Activated CD8-positive, alpha-beta T cell treated with anti-CD3 and anti-CD28 coated beads, Interleukin-2, amount 10 ng/mL, durations not matched to agents 7 days and 5 days (primary cell): ENCODE measurements around the gene MYO1G. TPM values are rescaled to one million over a fixed set of nuclear protein-coding genes. Genes with fewer than 3 reads are reported as not detected.
A peak's percentile ranks its signal among the peaks of the same experiment; 100 is the strongest.

Experiments used
- ATAC-seq: fragments of 150-1000 bp; cut with Tn5 transposase; one replicate; pipeline ENCODE4 v1.10.0; 2021; ENCODE audit warnings: moderate library complexity
- CTCF ChIA-PET: fragments of 350-600 bp; sonication (Branson Sonifier 250); formaldehyde crosslinking; loops from one replicate; lab custom pipeline; 2021; ENCODE audit warnings: antibody characterized with exemption; lab: Charles Lee
- POLR2A ChIA-PET: fragments of 350-600 bp; sonication (Branson Sonifier 250); formaldehyde crosslinking; loops from one replicate; lab custom pipeline; 2021; ENCODE audit warnings: antibody characterized with exemption; lab: Charles Lee
- DNase-seq: peaks from one replicate; pipeline ENCODE4 v3.0.0-alpha.2; 2020
- H3K27ac Mint-ChIP-seq: one replicate; pipeline ENCODE4 v1.8.0; 2021; ENCODE audit warnings: mild to moderate bottlenecking, mixed read lengths
- H3K27me3 Mint-ChIP-seq: one replicate; pipeline ENCODE4 v1.8.0; 2021; ENCODE audit warnings: low read depth, mixed read lengths
- H3K36me3 Mint-ChIP-seq: one replicate; pipeline ENCODE4 v1.8.0; 2021; ENCODE audit warnings: low read depth, mixed read lengths
- H3K4me1 Mint-ChIP-seq: one replicate; pipeline ENCODE4 v1.8.0; 2021; ENCODE audit warnings: low read depth, mixed read lengths
- H3K4me3 Mint-ChIP-seq: one replicate; pipeline ENCODE4 v1.8.0; 2021; ENCODE audit warnings: mild to moderate bottlenecking, mixed read lengths
- H3K9me3 Mint-ChIP-seq: one replicate; pipeline ENCODE4 v1.8.0; 2022; ENCODE audit warnings: mixed read lengths; ENCODE audit not compliant: insufficient read depth
- total RNA-seq, 2 experiments: library from RNA; stranded (reverse); gene quantifications; one replicate each; pipeline ENCODE4 v1.2.3, GENCODE V29; 2021

Gene MYO1G
- total RNA-seq, 2 experiments from 2014 or later: 435 to 453 TPM

GRCh38 chr7:45017253-45017652 lies 38.4 kb upstream of the MYO1G start:
- no peak overlapping the region for H3K27ac Mint-ChIP-seq
- H3K4me1 Mint-ChIP-seq: peaks cover 23% of the 10 kb centered on the region
- POLR2A ChIA-PET: no interaction called here
- no peak for ATAC-seq
- H3K9me3 Mint-ChIP-seq: no peaks in the 10 kb centered on the region
- no peak overlapping the region for H3K4me3 Mint-ChIP-seq
- peaks cover 44% of the 10 kb centered on the region for H3K36me3 Mint-ChIP-seq
- no peaks in the 10 kb centered on the region for H3K27me3 Mint-ChIP-seq
- CTCF ChIA-PET: no interaction called here
- DNase-seq: no peak

- no peaks in the 10 kb centered on the region for H3K27me3 Mint-ChIP-seq
- no peak overlapping the region for H3K4me3 Mint-ChIP-seq
- DNase-seq (no peak), ATAC-seq (no peak)
- no peaks in the 10 kb centered on the region for H3K9me3 Mint-ChIP-seq
- H3K36me3 Mint-ChIP-seq: peaks cover 50% of the 10 kb centered on the region
- H3K27ac Mint-ChIP-seq: no peak overlapping the region
- peaks cover 14% of the 10 kb centered on the region for H3K4me1 Mint-ChIP-seq
- ChIA-PET POLR2A (interaction anchor here (0.6 to 1.2 kb wide), 6 partner anchors 12 to 88 kb away, joined by 3 to 5 read pairs (median 4); no protein-coding TSS in a partner anchor), CTCF (interaction anchor here (1.2 kb wide), 2 partner anchors 12 to 28 kb away, joined by 3 to 6 read pairs; no protein-coding TSS in a partner anchor)
Measured at GRCh38 chr7:45015313-45015712, 36.5 kb upstream of the MYO1G start.

- Mint-ChIP-seq H3K27me3 (no peaks in the 10 kb centered on the region), H3K4me3 (no peak overlapping the region), H3K9me3 (no peaks in the 10 kb centered on the region), H3K4me1 (peaks cover 26% of the 10 kb centered on the region), H3K27ac (no peak overlapping the region), H3K36me3 (peaks cover 57% of the 10 kb centered on the region)
- ATAC-seq: no peak
- no peak for DNase-seq
- POLR2A ChIA-PET: interaction anchor here (1.5 kb wide), 1 partner anchor 15 kb away, joined by 5 read pairs; no protein-coding TSS in a partner anchor
- CTCF ChIA-PET: interaction anchor here (0.8 to 1.5 kb wide), 2 partner anchors 12 to 156 kb away, joined by 3 to 5 read pairs; no protein-coding TSS in a partner anchor
Measured at GRCh38 chr7:45013465-45013967, 34.7 kb upstream of the MYO1G start.

DNA sequence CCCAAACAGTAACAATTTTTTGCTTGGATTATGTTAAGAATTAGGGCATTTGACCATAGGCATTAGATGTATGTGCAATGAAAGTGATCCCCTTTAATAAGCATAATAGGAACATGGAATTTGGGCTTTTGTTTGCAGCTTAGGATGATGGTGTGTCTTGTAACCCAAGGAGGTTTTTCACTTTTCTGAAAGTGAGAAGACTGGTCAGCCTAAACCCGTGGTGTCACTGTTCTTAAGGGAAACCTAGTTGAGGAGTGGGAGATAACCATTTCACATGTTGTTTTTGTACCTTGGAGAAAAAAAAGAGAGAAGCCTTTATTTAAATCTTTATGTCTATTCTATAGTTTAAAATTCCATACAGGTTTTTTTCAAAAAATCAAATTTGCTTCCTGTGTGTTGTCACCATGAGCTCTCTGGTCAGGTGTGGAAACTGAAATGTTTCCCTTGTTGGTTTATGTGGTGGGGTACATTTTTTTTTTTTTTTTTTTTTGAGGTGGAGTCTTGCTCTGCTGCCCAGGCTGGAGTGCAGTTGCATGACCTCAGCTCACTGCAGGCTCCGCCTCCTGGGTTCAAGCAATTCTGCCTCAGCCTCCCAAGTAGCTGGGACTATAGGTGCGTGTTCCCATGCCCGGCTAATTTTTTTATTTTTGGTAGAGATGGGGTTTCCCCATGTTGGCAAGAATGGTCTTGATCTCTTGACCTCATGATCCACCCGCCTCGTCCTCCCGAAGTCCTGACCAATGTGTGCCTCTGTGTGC lies 28.9 kb upstream of the MYO1G start:
- peak overlapping the region; percentile 79 for H3K27ac Mint-ChIP-seq
- CTCF ChIA-PET: interaction anchor here (0.7 to 1.4 kb wide), 5 partner anchors 8 to 65 kb away, joined by 3 to 5 read pairs (median 3); no protein-coding TSS in a partner anchor
- peak overlapping the region; percentile 27 for H3K4me3 Mint-ChIP-seq

GRCh38 chr7:45007106-45007505 lies 28.3 kb upstream of the MYO1G start:
- H3K36me3 Mint-ChIP-seq: peaks cover 50% of the 10 kb centered on the region
- no peak for ATAC-seq
- H3K27ac Mint-ChIP-seq: peak overlapping the region; percentile 2
- ChIA-PET CTCF (interaction anchor here (1.0 to 1.4 kb wide), 3 partner anchors 23 to 34 kb away, joined by 3 to 5 read pairs (median 3); no protein-coding TSS in a partner anchor), POLR2A (interaction anchor here (0.6 to 2.1 kb wide), 4 partner anchors 12 to 34 kb away, joined by 3 to 6 read pairs (median 4); no protein-coding TSS in a partner anchor)
- H3K4me3 Mint-ChIP-seq: no peak overlapping the region
- no peak for DNase-seq
- H3K9me3 Mint-ChIP-seq: no peaks in the 10 kb centered on the region
- H3K4me1 Mint-ChIP-seq: peaks cover 60% of the 10 kb centered on the region
- no peaks in the 10 kb centered on the region for H3K27me3 Mint-ChIP-seq

More for the DNA sequence above, 28.9 kb upstream of the MYO1G start:
- Mint-ChIP-seq H3K9me3 (no peaks in the 10 kb centered on the region), H3K36me3 (peaks cover 50% of the 10 kb centered on the region), H3K4me1 (peaks cover 56% of the 10 kb centered on the region), H3K27me3 (no peaks in the 10 kb centered on the region)
- DNase-seq (peak; percentile 53), ATAC-seq (peak; percentile 63)
- POLR2A ChIA-PET: interaction anchor here (0.6 to 2.1 kb wide), 4 partner anchors 12 to 35 kb away, joined by 3 to 6 read pairs (median 4); no protein-coding TSS in a partner anchor

DNA sequence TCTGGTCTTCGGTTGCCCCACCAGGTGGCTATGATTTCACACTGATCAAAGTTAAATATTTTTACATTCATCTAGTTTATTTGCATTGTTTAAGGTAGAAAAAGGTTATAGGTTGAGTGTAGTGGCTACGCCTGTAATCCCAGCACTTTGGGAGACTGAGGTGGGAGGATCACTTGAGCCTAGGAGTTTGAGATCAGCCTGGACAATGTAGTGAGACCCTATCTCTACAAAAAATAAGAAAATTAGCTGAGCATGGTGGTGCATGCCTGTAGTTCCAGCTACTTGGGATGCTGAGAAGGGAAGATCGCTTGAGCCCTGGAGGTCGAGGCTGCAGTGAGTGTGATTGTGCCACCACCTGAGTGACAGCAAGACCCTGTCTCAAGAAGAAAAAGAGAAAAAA lies 25.0 kb upstream of the MYO1G start:
- H3K27ac Mint-ChIP-seq: no peak overlapping the region
- ATAC-seq (no peak), DNase-seq (no peak)
- H3K27me3 Mint-ChIP-seq: no peaks in the 10 kb centered on the region
- H3K4me3 Mint-ChIP-seq: no peak overlapping the region
- peaks cover 40% of the 10 kb centered on the region for H3K36me3 Mint-ChIP-seq
- CTCF ChIA-PET: interaction anchor here (6.4 to 9.1 kb wide), 2 partner anchors 24 to 30 kb away, joined by 42 to 111 read pairs; partner anchors contain the start of gene MYO1G
- peaks cover 64% of the 10 kb centered on the region for H3K4me1 Mint-ChIP-seq
- POLR2A ChIA-PET: interaction anchor here (3.8 to 11.7 kb wide), 2 partner anchors 24 to 26 kb away, joined by 55 to 234 read pairs; partner anchors contain the start of gene MYO1G
- H3K9me3 Mint-ChIP-seq: no peaks in the 10 kb centered on the region

DNA sequence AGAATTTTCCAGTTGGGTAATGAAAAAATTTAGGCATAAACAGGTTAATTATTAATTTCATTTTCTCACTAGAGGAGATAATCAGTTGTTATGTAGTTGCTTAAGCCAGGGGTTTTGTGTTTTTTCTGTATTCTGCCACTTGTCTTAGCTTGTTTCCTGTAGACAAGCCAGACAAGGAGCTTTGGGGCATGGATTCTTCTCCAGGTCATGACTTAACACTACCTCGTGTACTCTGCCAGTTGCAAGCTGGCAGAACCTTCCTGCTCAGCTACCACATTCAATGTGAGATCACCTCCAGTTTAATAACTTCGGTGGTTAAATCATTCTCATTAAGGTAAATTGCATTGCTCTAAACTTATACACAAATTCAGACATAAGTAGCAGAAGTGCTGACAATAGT lies 23.0 kb upstream of the MYO1G start:
- no peak for ATAC-seq
- H3K9me3 Mint-ChIP-seq: no peaks in the 10 kb centered on the region
- H3K4me1 Mint-ChIP-seq: peaks cover 53% of the 10 kb centered on the region

GRCh38 chr7:45001138-45001694 lies 22.4 kb upstream of the MYO1G start:
- ChIA-PET CTCF (interaction anchor here (0.7 to 9.1 kb wide), 13 partner anchors 10 to 135 kb away, joined by 3 to 111 read pairs (median 5); partner anchors contain the start of gene MYO1G), POLR2A (interaction anchor here (0.9 to 11.7 kb wide), 14 partner anchors 10 to 195 kb away, joined by 3 to 234 read pairs (median 8); partner anchors contain the start of genes H2AZ2, MYO1G, PURB and TBRG4)
- H3K4me3 Mint-ChIP-seq: peak overlapping the region; percentile 84
- DNase-seq: peak; percentile 58
- H3K27me3 Mint-ChIP-seq: no peaks in the 10 kb centered on the region
- peak overlapping the region; percentile 76 for H3K27ac Mint-ChIP-seq
- ATAC-seq: peak; percentile 17
- peaks cover 53% of the 10 kb centered on the region for H3K4me1 Mint-ChIP-seq
- peaks cover 23% of the 10 kb centered on the region for H3K36me3 Mint-ChIP-seq
- no peaks in the 10 kb centered on the region for H3K9me3 Mint-ChIP-seq

More for the DNA sequence above, 23.0 kb upstream of the MYO1G start:
- H3K27ac Mint-ChIP-seq: no peak overlapping the region
- H3K27me3 Mint-ChIP-seq: no peaks in the 10 kb centered on the region
- ChIA-PET POLR2A (interaction anchor here (0.9 to 11.7 kb wide), 11 partner anchors 13 to 196 kb away, joined by 3 to 234 read pairs (median 10); partner anchors contain the start of genes H2AZ2, MYO1G and TBRG4), CTCF (interaction anchor here (0.7 to 9.1 kb wide), 11 partner anchors 9 to 134 kb away, joined by 3 to 111 read pairs (median 5); partner anchors contain the start of gene MYO1G)
- DNase-seq: no peak
- H3K36me3 Mint-ChIP-seq: peaks cover 27% of the 10 kb centered on the region
- H3K4me3 Mint-ChIP-seq: peak overlapping the region; percentile 84

DNA sequence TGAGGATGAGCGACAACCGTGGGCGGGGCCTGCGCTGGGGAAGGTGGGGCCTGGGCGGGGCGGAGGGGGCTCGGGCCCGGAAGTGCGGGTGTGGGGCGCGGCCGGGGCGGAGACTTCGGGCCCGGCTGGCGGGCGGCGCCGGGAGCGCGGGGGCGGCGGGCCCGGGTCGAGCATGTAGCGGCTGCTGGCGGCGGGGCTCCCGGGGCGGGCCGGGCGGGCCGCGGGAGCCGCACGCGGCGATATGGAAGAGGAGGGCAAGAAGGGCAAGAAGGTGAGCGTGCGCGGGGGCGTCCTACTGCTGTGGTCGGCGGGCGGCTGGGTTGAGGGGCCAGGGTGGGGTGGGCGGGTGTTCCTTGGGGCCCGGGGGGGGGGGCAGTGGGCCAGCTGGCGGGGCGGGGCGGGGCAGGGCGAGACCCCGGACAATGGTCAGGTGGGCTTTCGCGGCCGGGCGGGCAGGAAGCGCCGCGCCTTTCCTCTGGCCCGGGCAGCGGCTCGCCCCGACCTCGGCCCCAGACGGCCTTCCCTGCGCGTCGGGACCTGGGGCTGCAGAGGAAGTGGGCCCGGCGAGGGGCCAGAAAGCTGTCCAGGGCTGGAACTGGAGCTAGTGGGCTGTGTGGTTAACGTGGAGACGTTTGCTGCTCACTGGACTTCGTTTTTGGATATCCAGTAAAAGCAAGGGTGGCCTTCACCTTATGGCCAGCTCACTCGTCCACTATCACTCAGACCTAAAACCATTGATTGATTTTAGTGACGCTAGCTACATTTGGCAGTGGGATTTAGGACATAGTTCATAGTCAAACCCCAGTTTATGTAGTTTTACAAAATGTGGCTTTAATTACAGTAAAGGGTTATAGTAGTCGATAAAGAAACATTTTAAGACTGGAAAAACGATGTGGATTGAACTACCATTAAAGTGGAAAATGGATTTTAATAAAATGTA lies 21.5 kb upstream of the MYO1G start, which contains the start of gene CCM2:
TSS of gene CCM2 (plus strand) at position 109 of the 940 bp plus-strand sequence. CDS start at position 242, 133 bp downstream.
- Mint-ChIP-seq H3K4me1 (peaks cover 54% of the 10 kb centered on the region), H3K27ac (peak within 1 kb of the TSS; percentile 91), H3K9me3 (no peaks in the 10 kb centered on the region), H3K4me3 (peak within 1 kb of the TSS; percentile 85), H3K27me3 (no peaks in the 10 kb centered on the region), H3K36me3 (peaks cover 20% of the 10 kb centered on the region)
- no peak for ATAC-seq
- ChIA-PET CTCF (interaction anchor here (0.9 to 9.1 kb wide), 11 partner anchors 11 to 135 kb away, joined by 3 to 111 read pairs (median 5); partner anchors contain the start of gene MYO1G), POLR2A (interaction anchor here (0.9 to 11.7 kb wide), 12 partner anchors 11 to 153 kb away, joined by 3 to 234 read pairs (median 8); partner anchors contain the start of genes H2AZ2, MYO1G, PURB and TBRG4)
- DNase-seq: no peak
